Superior temporal gyrus (tissue), 1 donor: ENCODE data around the gene ASIC3.

Source experiments
- DNase-seq: peaks from one replicate; pipeline ENCODE4 v3.0.0-alpha.2; 2016; ENCODE audit errors: extremely low spot score

ASIC3 gene

DNA sequence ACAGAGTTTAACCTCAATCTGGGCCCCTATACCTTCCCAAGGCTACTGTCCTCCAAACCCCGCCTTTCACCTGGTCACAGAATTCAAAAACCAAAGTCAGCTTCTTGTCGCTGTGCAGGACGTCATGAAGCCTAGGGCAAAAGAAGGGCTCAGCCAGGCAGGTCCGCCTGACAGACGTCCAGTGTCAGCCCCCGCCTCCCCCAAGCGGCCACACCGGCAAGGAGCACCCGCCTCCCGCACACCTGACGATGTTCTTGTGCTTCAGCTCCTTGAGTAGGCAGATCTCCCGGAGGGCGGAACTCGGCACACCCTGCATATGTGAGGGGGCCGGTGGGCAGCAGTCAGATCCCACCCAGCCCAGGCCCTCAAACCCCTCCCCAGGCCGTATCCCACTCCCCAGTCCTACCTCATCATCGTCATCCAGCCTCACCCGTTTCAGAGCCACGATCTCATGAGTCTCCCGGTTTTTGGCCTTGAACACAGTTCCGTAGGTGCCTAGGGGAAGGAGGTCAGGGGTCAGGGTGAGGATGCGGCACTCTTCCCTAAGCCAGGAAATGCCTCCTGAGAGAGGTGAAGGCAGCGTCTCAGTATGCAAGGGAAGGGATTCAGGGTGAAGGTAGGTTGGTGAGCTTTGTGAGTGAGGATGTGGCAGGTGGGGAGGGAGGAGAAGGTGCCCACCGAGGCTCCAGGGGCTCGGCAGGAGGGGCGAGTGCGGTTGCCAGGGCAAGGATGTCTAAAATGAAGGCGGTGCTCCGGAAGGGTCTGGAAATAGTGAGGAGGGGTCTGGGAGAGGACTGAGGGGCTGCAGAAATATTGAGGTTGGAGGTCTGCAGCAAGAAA lies 8.6 kb downstream of the ASIC3 start:
- DNase-seq: no peak

DNA sequence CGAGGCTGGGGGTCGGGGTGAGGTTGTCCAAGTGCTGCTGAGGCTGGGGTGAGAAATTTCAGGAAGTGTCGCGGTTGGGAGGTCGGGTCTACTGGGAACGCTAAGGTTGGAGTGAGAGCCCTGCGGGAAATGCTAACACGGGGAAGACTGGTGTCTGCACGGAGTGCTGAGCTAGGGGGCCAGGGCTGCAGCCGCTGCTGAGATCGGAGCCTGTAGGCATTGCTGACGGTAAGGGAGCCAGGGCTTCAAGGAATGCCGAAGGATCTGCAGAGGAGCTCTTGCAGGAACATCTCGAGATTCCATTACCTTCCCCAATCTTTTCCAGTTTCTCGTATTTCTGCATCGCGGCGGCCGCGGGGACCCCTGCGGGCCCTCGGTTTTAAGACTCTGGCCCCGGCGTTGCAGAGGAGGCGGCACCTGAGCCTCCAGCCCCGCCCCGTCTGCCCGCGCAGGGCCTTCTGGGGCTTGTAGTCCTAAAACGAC lies 9.2 kb downstream of the ASIC3 start, which contains the start of gene CDK5:
CDK5 (minus strand) TSS at position 392 of the 483 bp plus-strand sequence; CDS start at position 343, 49 bp downstream.
- DNase-seq: no peak

DNA sequence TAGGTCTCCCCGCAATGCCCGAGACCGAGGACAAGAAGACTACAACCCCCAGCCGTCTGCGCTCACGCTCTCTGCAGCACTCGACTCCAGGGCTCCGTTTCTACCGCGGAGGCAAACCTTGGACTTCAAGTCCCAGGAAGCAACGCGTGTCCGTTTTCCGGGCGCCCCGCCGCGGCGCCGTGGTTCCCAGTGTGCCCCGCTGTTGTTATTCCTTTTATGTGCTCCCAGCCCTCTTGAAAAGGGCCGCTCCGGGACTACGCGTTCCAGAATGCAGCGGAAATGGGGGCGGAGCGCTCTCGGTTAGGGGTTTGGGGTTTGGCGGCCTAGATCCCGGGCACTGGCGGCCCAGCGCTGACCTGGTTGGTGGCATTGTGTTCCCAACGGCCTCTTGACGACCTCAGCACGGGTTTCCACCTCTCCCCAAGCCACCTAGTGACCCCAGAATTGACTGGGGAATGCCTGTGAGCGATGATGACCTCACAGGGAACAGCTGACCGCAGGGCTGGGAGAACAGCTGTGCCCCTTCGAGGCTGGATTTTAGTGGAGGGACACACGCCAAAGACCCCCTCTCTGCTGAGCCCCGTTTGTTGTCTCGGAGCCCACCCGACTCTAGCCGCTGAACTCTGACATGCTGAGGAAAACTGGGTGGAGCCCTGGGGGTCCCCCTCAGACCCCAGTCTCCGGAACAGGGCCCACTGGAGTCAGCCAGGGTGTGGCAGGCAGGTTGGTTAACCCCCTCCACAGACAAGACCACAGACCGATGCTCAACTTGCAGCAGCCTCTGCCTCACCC lies 9.9 kb downstream of the ASIC3 start:
- peak; percentile 99 for DNase-seq

DNA sequence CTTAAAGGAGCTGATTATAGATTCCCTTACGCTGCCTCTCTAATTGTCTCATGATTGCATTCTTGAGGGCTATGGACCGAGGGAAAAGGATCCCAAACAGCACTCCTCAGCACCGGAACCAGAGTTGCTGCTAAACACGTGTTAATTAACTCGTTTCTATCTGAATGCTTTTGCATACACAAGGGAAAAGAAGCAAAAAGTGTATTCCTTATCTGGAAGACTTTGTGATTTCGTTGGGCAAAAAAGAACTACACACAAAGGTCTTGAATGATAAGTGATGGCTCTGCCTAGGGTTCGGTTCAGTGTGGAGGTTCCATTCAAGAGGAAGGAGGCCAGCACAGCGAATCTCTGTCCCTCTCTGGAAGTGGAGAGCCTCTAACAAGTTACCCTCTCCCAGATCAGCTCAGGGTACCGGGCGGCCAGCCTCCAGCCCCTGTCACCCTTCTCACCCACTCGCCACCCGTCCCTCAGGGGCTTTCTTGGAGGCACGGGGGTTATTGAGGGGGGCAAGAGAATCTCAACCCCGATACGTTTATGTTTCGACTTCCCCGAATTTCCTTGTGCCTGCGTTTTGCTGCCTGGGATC lies 10.5 kb downstream of the ASIC3 start:
- DNase-seq: peak; percentile 78

DNA sequence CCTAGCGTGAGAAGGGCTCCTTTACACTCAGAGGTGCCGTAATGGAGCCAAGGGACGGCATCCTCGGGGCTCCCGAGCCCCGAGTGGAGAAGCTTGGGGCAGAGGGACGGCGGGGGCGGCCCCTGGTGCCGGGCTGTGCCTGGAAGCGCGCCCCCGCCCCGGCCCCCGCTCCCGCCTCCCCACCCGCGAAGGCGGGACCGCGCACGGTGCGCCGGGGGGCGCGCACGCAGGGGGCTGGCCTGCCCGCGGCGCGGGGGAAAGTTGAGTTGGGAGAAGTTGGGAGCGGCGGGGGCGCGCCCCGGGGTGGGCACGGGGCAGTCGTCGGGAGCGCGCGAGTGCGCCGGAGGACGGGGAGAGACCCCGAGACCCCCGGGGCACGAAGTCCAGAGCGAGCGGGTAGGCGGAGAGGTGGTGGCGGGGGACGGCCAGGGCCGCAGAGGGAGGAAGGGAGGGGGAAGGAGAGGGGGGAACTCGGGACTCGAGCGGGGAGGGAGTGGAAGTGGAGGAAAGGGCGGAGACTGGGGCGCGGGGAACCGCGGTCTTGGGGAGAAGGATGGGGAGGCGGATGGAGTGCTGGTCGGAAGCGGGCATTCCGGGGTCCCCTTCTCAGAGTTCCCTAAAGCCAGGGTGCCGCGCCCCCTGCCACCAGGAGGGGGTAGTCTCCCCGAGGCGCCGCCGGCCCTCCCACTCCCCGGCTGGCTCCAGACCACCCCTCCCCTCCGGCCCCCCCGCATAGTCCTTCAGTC lies 11.2 kb downstream of the ASIC3 start, which contains the start of gene SLC4A2:
SLC4A2 (plus strand) TSS at position 223 of the 746 bp plus-strand sequence. CDS start 2,399 bp downstream, outside the sequence.
- peak; percentile 78 for DNase-seq

DNA sequence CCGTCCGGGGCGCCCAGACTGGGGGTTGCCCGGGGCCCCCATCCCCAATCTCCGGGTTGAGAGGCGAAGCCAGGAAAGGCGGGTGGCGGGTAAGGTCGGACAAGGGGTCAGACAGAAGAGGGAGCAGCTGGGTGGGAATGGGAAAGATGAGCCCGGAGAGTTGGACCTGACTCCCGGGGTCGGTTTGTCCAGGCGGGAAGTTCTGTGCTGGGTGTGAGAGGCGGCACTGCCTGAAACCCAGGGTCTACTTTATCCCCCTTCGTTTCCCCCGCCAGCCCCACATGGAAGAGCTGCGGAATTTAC lies 11.7 kb downstream of the ASIC3 start:
- DNase-seq: no peak

DNA sequence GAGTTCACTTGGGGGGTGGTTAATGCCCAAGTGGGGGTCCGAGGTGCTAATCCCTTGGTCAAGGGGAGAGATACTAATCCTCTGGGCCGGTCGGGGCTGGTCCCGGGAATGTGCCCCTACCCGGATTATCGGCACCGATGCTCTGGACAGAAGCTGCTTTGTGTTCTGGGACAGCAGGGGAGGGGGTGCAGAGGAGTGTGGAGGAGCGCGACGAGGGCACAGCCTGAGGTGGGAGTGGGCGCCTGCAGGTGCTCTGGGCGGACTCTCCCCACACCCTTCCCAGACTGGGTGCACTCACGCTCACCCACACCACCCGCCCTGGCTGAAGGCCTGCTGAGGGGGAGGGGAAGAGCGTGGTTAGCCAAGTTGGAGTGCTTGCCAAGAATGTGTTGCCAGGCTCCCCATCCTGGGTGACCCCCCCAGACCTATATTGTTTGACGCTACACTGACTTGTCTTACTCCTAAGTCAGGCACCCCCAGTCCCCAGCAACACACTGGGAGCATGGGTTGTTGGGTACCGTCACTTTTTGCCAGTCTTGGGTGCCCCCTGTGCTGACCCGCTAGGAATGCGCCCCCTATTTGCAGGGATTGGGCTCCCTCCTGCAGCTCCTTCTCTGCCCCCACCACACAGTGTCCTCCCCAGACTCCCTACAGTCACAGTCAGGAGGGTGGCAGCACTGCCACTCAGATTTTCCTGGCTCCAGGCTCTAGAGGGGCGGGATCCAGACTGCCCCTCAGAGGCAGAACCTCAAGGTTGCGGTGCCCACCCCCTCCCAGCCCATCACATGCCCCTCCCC lies 12.3 kb downstream of the ASIC3 start:
- DNase-seq: peak; percentile 33

DNA sequence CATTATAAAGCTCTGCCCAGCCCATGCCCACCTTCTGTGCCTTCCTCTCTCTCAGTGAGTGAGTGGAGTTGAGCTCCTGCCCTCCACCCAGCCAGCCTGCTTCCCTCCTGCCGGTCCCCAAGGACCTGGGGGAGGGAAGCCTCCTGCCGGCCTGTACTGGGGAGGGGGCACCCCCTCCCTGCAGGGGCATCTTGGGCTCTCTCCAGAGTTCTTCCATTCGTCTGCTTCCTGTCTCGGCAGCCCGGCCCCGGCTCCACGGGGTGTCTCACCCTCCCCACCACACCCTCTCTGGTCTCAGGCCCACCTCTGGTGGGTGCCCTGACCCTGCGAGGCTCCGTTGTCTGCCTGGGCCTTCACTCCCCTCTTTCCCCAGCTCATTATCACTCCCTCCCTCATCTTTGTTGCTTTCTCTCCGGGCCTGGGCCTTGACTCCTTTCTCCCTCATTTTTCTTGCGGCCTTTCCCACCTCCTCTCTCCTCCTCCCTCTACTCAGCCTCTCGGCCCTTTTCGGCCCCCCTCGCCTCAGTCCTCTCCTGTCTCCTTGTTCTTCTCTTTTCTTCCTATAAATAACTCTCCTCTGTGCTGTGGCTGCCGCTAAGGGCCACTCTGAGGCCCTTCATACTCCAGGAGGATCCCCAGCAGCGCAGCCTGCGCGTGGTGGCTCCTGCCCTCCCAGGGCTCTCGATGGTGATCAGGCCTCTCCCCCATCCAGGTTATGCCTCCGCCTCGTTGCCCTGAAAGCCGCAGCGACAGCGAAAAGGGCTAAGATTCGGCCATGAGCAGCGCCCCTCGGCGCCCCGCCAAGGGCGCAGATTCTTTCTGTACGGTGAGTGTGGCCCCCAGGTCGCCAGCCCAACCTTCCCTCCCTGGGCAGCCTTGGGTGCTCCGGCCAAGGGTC lies 13.1 kb downstream of the ASIC3 start:
- no peak for DNase-seq

DNA sequence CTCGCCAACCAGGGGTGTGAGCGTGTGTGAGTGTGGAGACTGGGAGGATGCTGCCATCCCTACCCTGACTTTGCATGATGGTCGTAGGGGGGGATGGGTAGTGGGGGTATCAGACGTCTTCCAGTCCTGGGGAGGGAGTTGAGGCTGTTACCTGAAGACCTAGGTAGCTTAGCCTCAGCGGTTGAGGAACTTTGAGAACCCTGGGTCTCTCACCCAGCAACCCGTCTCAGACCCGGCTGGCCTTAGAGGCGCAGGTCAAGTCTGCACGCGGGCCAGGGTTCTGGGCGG lies 13.7 kb downstream of the ASIC3 start:
- no peak for DNase-seq

DNA sequence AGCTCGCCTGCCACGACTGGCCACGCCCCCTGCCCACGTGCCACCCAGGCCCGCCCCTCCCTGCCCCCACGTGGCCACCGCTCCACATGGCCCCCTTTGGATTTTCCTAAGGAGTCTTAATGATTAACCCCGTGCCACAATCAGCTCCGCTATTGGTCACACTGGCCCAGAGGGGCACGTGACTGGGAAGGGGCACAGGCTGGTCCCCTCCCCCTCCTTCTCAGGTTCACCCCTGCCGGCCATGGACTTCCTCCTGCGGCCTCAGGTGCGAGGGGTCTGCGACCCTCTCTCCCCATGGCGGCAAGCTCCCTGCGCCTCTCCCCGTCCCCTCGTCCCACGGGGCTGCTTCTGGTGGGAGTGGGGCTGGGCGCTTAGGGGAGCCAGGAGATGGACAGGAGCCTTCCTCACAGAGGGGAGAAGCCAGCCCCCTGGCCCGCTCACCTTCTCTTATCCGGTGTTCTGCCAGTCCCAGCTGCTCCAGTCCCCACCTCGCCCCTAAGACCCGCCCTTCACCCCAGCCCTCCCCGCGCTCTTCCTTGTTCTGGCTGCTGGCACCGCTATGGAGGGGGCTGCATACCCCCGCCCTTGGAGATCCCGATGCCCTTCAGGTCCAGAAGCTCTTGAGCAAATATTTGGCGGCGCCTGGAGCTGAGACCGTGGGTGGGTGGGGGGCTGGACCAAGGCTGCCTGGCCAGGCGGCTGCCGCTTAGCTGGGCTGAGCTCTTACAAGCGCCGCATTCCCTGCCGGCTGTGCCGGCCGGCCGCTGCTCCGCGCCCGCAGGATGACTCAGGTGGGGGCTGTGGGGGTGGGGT lies 14.3 kb downstream of the ASIC3 start:
- DNase-seq: no peak

DNA sequence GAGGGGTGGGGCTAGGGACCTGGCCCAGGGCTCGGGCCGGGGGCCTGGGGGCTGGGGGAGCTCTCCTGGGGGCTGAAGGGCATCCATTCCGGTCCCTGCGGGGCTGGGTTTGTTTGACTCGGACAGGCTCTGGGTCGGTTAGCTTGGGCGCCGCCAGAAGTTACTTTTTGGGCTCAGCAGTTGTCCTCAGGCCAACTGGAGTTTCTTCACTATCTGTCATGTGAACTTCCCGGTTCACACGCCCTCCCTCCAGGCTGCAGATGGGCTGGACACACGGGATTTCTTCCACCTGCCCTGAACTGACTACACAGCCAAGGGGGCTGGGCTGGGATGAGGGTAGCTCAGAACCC lies 14.9 kb downstream of the ASIC3 start:
- DNase-seq: no peak

DNA sequence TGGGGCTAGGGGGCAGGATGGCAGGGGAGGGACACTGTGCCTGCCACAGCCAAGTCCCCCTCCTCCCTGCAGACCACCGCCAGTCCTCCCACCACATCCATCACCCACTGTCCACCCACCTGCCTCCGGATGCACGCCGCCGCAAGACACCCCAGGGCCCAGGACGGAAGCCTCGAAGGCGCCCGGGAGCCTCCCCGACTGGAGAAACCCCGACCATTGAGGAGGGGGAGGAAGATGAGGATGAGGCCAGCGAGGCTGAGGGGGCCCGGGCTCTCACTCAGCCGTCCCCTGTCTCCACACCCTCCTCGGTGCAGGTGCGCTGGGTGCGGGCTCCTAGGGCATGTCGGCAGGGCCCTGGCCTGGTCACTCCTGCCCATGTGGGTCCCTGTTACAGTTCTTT lies 16.1 kb downstream of the ASIC3 start:
- no peak for DNase-seq

DNA sequence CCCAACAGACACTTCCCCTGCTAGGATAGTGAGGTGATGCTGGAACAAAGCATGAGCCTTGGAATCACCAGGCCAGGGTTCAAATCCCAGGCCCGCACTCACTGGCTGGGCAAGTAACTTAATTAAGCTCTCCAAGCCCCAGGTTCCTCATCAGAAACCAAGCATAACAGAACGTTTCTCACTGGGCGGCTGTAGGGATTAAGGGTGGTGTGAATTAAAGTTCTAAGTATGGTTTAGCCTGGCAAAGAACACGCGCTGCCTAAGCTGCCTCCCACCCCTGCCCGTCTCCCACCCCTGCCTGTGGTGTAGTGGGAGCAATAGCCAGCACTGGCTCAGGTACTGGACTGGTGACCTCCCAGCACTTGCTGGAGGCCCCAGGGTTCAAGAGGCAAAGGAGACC lies 16.7 kb downstream of the ASIC3 start:
- no peak for DNase-seq

DNA sequence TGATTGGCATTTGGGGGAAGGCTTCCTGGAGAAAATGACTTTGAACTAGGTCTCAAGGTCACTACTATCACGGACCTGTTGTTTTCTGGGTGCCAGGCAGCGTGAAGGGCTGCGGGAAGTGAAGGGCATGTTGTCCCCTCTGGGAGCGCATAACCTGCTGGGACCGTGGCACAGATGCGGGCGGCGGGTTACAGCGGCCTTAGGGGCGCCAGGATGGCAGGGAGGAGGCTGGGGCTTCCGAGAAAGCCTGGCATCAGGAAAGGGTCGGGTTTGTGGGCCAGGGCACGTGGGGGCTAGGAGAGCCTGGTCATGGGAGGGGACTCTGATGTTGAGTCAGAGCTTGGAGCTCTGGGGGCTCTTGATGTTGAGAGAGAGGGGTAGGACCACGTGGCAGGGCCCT lies 17.2 kb downstream of the ASIC3 start:
- no peak for DNase-seq

DNA sequence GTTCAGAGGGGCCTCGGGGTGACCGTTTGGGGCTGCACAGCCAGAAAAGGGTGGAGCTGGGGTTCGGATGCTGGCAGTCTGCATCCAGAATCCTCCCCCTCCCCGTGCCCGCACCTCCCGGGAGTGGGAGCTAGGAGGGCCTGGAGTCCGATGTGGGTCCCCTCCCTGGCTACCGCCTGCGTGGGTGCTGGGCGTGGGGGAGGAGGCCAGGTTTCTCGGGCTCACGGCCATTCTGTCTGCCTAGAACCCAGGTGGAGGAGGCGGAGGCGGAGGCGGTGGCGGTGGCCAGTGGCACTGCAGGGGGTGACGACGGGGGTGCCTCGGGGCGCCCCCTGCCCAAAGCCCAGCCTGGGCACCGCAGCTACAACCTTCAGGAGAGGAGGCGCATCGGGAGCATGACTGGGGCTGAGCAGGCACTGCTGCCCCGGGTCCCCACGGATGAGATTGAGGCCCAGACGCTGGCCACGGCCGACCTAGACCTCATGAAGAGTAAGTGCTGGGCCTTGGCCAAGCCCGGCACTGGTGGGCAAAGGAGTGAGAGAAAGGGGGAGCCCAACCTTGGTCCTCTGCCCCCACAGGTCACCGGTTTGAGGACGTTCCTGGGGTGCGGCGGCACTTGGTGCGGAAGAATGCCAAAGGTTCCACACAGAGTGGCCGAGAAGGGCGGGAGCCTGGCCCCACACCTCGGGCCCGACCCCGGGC lies 18.1 kb downstream of the ASIC3 start:
- DNase-seq: no peak

DNA sequence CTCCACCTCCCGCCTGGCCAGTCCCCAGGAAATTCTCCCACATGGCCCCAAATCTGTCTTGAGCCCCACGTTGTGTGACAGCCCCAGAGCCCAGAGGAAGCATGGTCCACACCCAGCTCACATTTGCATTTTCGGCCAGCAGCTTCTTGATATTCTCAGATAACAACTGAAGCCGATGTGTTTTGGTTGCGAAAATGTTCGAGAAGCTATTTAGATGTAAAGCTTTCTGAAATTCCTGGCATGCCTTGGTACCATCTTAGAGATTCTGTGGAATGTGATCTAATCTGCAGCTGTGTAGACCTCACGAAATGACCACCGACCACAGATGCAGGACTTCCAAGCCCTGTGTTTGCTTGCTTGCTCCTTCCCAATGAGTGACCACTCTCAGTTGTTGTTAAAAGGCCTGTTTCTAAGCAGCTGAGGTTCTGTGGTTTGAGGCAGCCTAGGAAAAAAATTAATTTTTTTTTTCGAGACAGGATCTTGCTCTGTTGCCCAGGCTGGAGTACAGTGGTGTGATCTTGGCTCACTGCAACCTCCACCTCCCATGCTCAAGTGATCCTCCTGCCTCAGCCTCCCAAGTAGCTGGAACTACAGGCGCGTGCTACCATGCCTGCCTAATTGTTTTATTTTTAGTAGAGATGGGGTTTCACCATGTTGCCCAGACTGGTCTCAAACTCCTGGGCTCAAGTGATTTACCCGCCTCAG lies 19.9 kb downstream of the ASIC3 start:
- no peak for DNase-seq

DNA sequence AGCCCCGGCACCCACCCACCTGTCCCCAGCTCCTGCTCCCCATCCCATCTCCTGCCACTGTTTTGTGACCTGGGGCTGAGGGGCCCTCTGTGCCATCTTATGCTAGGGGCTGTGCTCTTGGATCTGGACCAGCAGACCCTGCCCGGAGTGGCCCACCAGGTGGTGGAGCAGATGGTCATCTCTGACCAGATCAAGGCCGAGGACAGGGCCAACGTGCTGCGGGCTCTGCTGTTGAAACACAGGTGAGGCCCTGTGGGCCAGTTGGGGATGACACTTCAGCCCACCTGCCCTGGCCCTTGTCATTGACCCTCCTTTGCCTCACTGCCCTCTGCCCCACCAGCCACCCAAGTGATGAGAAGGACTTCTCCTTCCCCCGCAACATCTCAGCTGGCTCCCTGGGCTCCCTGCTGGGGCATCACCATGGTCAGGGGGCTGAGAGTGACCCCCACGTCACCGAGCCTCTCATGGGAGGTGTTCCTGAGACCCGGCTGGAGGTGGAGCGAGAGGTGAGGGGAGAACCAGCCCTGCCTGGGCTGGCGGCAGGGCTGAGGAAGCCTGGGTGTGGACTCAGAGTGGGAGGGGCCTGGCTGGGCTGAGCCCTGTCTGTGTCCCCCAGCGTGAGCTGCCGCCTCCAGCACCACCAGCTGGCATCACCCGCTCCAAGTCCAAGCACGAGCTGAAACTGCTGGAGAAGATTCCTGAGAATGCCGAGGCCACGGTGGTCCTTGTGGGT lies 21.7 kb downstream of the ASIC3 start:
- DNase-seq: no peak
